Measurements from ENCODE around the gene MYO6.

GRCh38 chr6:75794954-75795739 is 46.1 kb downstream of the MYO6 start:
- TF ChIP-seq CTCF (conservative IDR thresholded peaks at IDR 0.05 in 1 of 2, IDR thresholded peaks at IDR 0.05 in 1 of 2; ENCODE audit: extremely low read depth in 1 of 2, insufficient read depth in 1 of 2, low read depth in 1 of 2, low read length in 2 of 2) (no peak), EZH2 (IDR thresholded peaks at IDR 0.05; ENCODE audit: borderline replicate concordance, low read length) (no peak)

All from mammary epithelial cell (primary cell).